ENCODE measurements around the gene RGS12.

Gene RGS12

DNA sequence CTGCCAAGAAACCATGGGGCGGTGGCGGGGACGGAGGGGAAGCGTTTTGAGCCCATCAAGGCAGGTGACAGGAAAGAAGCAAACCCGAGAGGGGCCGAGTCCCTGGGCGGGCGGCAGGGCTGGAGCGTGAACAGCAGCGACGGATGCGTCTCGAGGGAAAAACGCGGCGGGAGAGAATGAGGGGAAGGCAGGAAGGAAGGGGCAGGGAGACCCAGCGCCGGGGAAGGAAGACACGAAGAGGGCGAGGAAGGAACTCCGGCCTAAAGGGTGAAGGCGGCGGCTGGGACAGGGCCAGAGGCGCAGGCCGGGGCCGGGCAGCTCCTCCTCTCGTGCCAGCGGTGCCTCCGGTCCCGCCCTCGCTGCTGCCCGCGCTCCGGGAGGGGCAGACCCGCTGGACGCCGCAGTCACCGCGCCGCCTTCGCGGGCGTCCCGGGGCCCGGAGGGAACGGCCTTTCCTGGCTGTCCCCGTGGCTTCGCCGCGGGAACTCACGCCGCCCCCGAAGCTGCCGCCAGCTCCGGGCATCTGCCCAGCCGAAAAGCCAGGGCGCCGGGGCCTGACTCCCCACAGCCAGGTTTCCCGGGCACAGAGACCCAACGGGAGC lies 751 bp upstream of the RGS12 start:
- H3K4me3 ChIP-seq (ENCODE audit: low read depth, low read length, poor library complexity, severe bottlenecking): peak overlapping the region; percentile 57
- no peak for TF ChIP-seq EZH2 (IDR thresholded peaks at IDR 0.05; ENCODE audit: borderline replicate concordance, low read length)
- TF ChIP-seq, protein P1, sequence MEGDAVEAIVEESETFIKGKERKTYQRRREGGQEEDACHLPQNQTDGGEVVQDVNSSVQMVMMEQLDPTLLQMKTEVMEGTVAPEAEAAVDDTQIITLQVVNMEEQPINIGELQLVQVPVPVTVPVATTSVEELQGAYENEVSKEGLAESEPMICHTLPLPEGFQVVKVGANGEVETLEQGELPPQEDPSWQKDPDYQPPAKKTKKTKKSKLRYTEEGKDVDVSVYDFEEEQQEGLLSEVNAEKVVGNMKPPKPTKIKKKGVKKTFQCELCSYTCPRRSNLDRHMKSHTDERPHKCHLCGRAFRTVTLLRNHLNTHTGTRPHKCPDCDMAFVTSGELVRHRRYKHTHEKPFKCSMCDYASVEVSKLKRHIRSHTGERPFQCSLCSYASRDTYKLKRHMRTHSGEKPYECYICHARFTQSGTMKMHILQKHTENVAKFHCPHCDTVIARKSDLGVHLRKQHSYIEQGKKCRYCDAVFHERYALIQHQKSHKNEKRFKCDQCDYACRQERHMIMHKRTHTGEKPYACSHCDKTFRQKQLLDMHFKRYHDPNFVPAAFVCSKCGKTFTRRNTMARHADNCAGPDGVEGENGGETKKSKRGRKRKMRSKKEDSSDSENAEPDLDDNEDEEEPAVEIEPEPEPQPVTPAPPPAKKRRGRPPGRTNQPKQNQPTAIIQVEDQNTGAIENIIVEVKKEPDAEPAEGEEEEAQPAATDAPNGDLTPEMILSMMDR (IDR thresholded peaks at IDR 0.05; ENCODE audit: low read length): no peak
- H2AFZ ChIP-seq (ENCODE audit: low read length): no peak overlapping the region

DNA sequence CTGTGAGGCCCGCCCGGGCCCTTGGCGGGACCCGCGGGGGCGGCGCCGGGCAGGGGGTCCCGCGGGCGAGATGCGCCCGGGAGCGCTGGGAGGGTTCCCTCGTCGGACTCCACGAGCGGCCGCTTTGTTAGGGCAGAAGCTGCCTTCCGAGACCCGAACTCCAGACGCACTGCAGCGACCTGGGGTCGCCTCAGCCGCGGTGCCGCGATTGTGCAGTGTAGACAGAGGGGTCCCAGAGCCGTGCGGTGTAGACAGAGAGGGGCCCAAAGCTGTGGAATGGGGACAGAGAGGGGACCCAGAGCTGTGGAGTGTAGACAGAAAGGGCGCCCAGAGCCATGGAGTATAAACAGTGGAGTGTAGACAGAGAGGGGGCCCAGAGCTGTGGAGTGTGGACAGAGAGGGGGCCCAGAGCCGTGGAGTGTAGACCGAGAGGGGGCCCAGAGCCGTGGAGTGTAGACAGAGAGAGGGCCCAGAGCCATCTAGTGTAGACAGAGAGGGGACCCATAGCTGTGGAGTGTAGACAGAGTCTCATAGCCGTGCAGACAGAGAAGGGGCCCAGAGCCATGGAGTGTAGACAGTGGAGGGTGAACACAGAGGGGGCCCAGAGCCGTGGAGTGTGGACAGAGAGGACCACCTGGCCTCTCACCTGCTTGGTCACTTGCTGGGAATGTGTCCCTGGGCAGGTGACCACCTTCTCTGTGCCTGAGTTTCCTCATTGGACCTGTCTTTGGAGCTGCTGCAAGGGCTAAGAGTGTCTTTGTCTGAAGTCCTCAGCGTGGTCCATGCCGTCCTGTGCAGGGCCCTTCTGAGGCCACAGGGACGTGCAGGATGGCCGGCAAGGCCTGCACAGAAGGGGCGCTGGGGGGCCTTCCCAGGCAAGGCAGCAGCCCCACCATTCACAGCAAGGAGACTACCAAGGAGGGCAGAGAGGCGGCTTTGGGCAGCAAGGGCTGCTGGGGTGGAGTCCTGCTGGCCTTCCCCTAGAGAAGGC lies 875 bp downstream of the RGS12 start:
- Histone ChIP-seq H3F3A (ENCODE audit: insufficient read depth, low read length) (no peaks in the 10 kb centered on the region), H2AFZ (ENCODE audit: low read length) (no peak overlapping the region), H3K9me3 (ENCODE audit: low read length) (no peaks in the 10 kb centered on the region), H3K4me3 (ENCODE audit: low read depth, low read length, poor library complexity, severe bottlenecking) (peak overlapping the region; percentile 55), H3K27me3 (ENCODE audit: insufficient read depth, low read length) (no peaks in the 10 kb centered on the region), H3K9me2 (ENCODE audit: low read depth, low read length) (no peaks in the 10 kb centered on the region), H3K27ac (ENCODE audit: low read depth, low read length, poor library complexity, severe bottlenecking) (no peak overlapping the region), H3K9ac (ENCODE audit: low read length) (peak overlapping the region; percentile 45; the same call in 1 of the 2 replicates), H3K4me2 (ENCODE audit: low read length) (peak overlapping the region; percentile 62), H3K79me2 (ENCODE audit: insufficient read depth, low read length) (no peaks in the 10 kb centered on the region), H3K4me1 (ENCODE audit: insufficient read depth, low read length, severe bottlenecking) (peaks cover 5% of the 10 kb centered on the region), H3K36me3 (ENCODE audit: insufficient read depth, low read length) (no peaks in the 10 kb centered on the region; the same call in 1 of the 2 replicates), H4K20me1 (ENCODE audit: insufficient read depth, low read length) (no peaks in the 10 kb centered on the region)
- TF ChIP-seq, protein P1 (IDR thresholded peaks at IDR 0.05; ENCODE audit: low read length): no peak
- no peak for TF ChIP-seq EZH2 (IDR thresholded peaks at IDR 0.05; ENCODE audit: borderline replicate concordance, low read length)

More for the DNA sequence above, 751 bp upstream of the RGS12 start:
- Histone ChIP-seq H4K20me1 (ENCODE audit: insufficient read depth, low read length) (no peaks in the 10 kb centered on the region), H3K9me3 (ENCODE audit: low read length) (no peaks in the 10 kb centered on the region), H3K36me3 (ENCODE audit: insufficient read depth, low read length) (no peaks in the 10 kb centered on the region), H3K4me1 (ENCODE audit: insufficient read depth, low read length, severe bottlenecking) (peaks cover 5% of the 10 kb centered on the region), H3K27me3 (ENCODE audit: insufficient read depth, low read length) (no peaks in the 10 kb centered on the region), H3F3A (ENCODE audit: insufficient read depth, low read length) (no peaks in the 10 kb centered on the region), H3K79me2 (ENCODE audit: insufficient read depth, low read length) (no peaks in the 10 kb centered on the region), H3K4me2 (ENCODE audit: low read length) (peak overlapping the region; percentile 64), H3K9me2 (ENCODE audit: low read depth, low read length) (no peaks in the 10 kb centered on the region), H3K9ac (ENCODE audit: low read length) (no peak overlapping the region; the same call in 1 of the 2 replicates), H3K27ac (ENCODE audit: low read depth, low read length, poor library complexity, severe bottlenecking) (no peak overlapping the region)

DNA sequence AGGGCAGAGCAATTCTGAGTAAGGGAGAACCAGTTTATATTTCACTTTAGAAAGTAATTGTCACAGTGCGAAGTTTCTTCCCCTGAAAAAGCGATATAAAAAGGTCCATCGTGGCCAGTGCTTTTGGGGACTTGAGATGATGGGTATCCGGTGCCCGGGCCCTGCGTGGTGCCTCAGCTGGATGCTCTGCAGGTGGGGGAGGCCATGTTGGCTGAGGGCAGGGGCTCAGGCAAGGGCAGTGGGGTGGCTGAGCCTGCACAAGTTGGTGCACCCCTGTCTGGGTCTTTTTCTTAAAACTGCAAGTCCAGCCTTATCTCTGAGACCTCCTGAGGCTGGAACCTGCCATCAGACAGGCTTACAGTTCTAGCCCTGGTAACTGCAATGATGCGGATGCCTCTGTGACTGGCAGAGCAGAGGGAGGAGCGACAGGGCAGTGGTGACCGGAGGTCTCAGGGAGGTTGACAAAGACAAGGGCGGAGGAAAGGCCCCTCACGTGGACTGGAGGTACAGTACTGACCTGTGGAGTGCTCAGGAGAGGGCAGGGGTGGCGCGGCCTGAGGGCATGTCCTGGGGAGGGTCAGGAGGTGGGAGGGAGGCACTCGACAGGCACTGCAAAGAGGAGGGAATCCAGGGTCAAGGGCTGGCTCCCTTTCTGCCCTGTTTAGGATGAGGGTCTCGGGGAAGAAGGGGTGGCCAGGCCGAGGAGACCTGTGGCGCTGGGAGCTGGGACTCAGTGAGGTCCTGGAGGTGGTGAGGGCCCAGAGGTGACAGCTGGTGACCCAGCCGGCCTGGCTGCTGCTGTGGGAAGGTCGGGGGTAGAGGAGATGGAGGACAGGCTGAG lies 1.8 kb downstream of the RGS12 start:
- H2AFZ ChIP-seq (ENCODE audit: low read length): no peak overlapping the region

More for the DNA sequence above, 1.8 kb downstream of the RGS12 start:
- H3K79me2 ChIP-seq (ENCODE audit: insufficient read depth, low read length): no peaks in the 10 kb centered on the region
- no peaks in the 10 kb centered on the region; the same call in 1 of the 2 replicates for H3K36me3 ChIP-seq (ENCODE audit: insufficient read depth, low read length)
- H3K4me1 ChIP-seq (ENCODE audit: insufficient read depth, low read length, severe bottlenecking): peaks cover 5% of the 10 kb centered on the region
- H3K4me2 ChIP-seq (ENCODE audit: low read length): no peak overlapping the region
- no peak overlapping the region for H3K9ac ChIP-seq (ENCODE audit: low read length)
- no peak overlapping the region for H3K27ac ChIP-seq (ENCODE audit: low read depth, low read length, poor library complexity, severe bottlenecking)
- no peaks in the 10 kb centered on the region for H3K9me3 ChIP-seq (ENCODE audit: low read length)
- no peak overlapping the region for H3K4me3 ChIP-seq (ENCODE audit: low read depth, low read length, poor library complexity, severe bottlenecking)
- H3F3A ChIP-seq (ENCODE audit: insufficient read depth, low read length): no peaks in the 10 kb centered on the region
- H3K27me3 ChIP-seq (ENCODE audit: insufficient read depth, low read length): no peaks in the 10 kb centered on the region
- TF ChIP-seq EZH2 (IDR thresholded peaks at IDR 0.05; ENCODE audit: borderline replicate concordance, low read length): no peak
- TF ChIP-seq, protein P1 (IDR thresholded peaks at IDR 0.05; ENCODE audit: low read length): no peak
- no peaks in the 10 kb centered on the region for H3K9me2 ChIP-seq (ENCODE audit: low read depth, low read length)
- H4K20me1 ChIP-seq (ENCODE audit: insufficient read depth, low read length): no peaks in the 10 kb centered on the region

Data from OCI-LY1 (cell line).